K562 (cell line): Measurements from ENCODE around the gene LDLRAD3. TPM values are rescaled to one million over a fixed set of nuclear protein-coding genes. Genes with fewer than 3 reads are reported as not detected.

Experiments
- ARHGAP35 ChIP-seq: fragments of 450-650 bp; IDR thresholded peaks from 2 replicates; pipeline ENCODE4 v1.6.1; 2018; ENCODE audit not compliant: partially characterized antibody
- CXXC5 ChIP-seq: fragments of 250-450 bp; sonication (Bioruptor Pico); IDR thresholded peaks from 2 replicates; pipeline ENCODE4 v1.8.0; 2022; ENCODE audit warnings: inconsistent platforms, mild to moderate bottlenecking, moderate library complexity
- MYBL2 ChIP-seq, 2 experiments: fragments of 450-650 bp in 1 of 2; sonication (generic) in 1 of 2; formaldehyde crosslinking in 1 of 2; IDR thresholded peaks; 2 replicates each; pipeline versions ENCODE4 v1.6.1 to v1.8.1; 2017 to 2022; ENCODE audit warnings: borderline replicate concordance in 1 of 2, inconsistent platforms in 1 of 2, low read depth in 1 of 2, mild to moderate bottlenecking in 1 of 2, missing genetic modification reagents in 1 of 2, moderate library complexity in 1 of 2
- NBN ChIP-seq: fragments of 450-650 bp; IDR thresholded peaks from 2 replicates; pipeline ENCODE4 v1.6.1; 2016; ENCODE audit warnings: low read depth, mild to moderate bottlenecking
- ZNF224 ChIP-seq: sonication (generic); formaldehyde crosslinking; IDR thresholded peaks from 2 replicates; pipeline ENCODE4 v1.8.0; 2022; ENCODE audit warnings: mild to moderate bottlenecking, missing genetic modification reagents
- ZNF384 ChIP-seq: IDR thresholded peaks from 2 replicates; pipeline ENCODE4 v1.6.1; 2012; ENCODE audit warnings: low read depth, low read length, improper control_type of control experiment
- ZNF551 ChIP-seq: fragments of 250-450 bp; sonication (Bioruptor Pico); IDR thresholded peaks from 2 replicates; pipeline ENCODE4 v1.5.0; 2021; ENCODE audit warnings: mild to moderate bottlenecking, moderate library complexity
- ZNF764 ChIP-seq: fragments of 250-450 bp; sonication (Bioruptor Pico); IDR thresholded peaks from 2 replicates; pipeline ENCODE4 v1.4.0; 2020; ENCODE audit warnings: low read depth, mild to moderate bottlenecking, moderate library complexity
- polyA plus RNA-seq, 8 experiments: library from polyadenylated mRNA; depleted of rRNA in 4 of 8; stranded (reverse) in 5 of 8; unstranded in 3 of 8; fragments of >200 nt; fragmentation: Nextera tagmentation in 2 of 8; fragmentation: Illumina TruSeq in 1 of 8; extraction: Ambion mirVana in 2 of 8; extraction: Trizol in 1 of 8; gene quantifications; 2 replicates each; pipeline versions ENCODE4 v1.2.1 to v1.2.3, GENCODE V29; 2011 to 2014; ENCODE audit warnings: inconsistent platforms in 1 of 8, missing spikeins in 1 of 8
- total RNA-seq, 7 experiments: library from RNA; depleted of rRNA in 6 of 7; stranded (reverse); fragments of >200 nt in 6 of 7; fragmentation: Illumina TruSeq in 2 of 7; extraction: Trizol in 2 of 7; gene quantifications; 2 replicates each; pipeline versions ENCODE4 v1.2.1 to v1.2.3, GENCODE V29; 2011 to 2021; ENCODE audit warnings: low replicate concordance in 1 of 7
- TF ChIP-seq, protein P1 (sequence below): sonication (generic); formaldehyde crosslinking; IDR thresholded peaks from 2 replicates; pipeline ENCODE4 v1.8.0; 2022; ENCODE audit warnings: mild to moderate bottlenecking, missing genetic modification reagents
- TF ChIP-seq, protein P2 (sequence below): sonication (generic); formaldehyde crosslinking; IDR thresholded peaks from 2 replicates; pipeline ENCODE4 v1.8.1; 2022; ENCODE audit warnings: missing genetic modification reagents

The LDLRAD3 gene
- total and polyA plus RNA-seq, 9 of the 15 experiments (the other 6 are each of a cell fraction or from before 2014, with no cell fraction given): 0.73 to 7.2 (median 3.5) TPM

DNA sequence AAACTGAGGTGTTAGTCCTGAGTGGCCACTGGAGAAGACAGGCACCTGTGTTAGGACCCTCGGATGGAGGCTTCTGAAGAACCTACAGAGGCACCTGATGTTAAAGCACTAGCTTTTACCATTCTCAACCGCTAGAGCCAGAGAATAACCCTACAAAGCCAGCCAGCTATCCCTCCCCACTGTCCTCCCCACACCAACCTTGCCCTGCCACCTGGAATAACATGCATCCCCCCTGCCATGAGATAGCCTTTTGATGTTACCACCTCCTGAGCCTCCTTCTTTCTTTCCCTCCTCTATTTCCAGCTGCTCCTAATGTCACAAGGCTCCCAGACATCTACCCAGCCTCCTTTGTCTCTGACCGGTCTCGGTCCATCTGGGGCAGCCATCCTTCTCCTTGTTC, 317.2 kb downstream of the LDLRAD3 start (continued):
- no peak for TF ChIP-seq ZNF384
- TF ChIP-seq, protein P1, sequence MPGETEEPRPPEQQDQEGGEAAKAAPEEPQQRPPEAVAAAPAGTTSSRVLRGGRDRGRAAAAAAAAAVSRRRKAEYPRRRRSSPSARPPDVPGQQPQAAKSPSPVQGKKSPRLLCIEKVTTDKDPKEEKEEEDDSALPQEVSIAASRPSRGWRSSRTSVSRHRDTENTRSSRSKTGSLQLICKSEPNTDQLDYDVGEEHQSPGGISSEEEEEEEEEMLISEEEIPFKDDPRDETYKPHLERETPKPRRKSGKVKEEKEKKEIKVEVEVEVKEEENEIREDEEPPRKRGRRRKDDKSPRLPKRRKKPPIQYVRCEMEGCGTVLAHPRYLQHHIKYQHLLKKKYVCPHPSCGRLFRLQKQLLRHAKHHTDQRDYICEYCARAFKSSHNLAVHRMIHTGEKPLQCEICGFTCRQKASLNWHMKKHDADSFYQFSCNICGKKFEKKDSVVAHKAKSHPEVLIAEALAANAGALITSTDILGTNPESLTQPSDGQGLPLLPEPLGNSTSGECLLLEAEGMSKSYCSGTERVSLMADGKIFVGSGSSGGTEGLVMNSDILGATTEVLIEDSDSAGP (CRISPR knock-in tag): no peak
- no peak for TF ChIP-seq ZNF224 (CRISPR knock-in tag)
- TF ChIP-seq ARHGAP35: no peak
- TF ChIP-seq CXXC5 (CRISPR knock-in tag): no peak
- no peak for TF ChIP-seq MYBL2 (IDR thresholded peaks at IDR 0.05; ENCODE audit: low read depth)
- no peak for TF ChIP-seq MYBL2 (CRISPR knock-in tag; IDR thresholded peaks at IDR 0.05; ENCODE audit: borderline replicate concordance)
- no peak for TF ChIP-seq NBN
- TF ChIP-seq, protein P2, sequence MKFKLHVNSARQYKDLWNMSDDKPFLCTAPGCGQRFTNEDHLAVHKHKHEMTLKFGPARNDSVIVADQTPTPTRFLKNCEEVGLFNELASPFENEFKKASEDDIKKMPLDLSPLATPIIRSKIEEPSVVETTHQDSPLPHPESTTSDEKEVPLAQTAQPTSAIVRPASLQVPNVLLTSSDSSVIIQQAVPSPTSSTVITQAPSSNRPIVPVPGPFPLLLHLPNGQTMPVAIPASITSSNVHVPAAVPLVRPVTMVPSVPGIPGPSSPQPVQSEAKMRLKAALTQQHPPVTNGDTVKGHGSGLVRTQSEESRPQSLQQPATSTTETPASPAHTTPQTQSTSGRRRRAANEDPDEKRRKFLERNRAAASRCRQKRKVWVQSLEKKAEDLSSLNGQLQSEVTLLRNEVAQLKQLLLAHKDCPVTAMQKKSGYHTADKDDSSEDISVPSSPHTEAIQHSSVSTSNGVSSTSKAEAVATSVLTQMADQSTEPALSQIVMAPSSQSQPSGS (CRISPR knock-in tag): no peak
- no peak for TF ChIP-seq ZNF764 (CRISPR knock-in tag)
- no peak for TF ChIP-seq ZNF551 (CRISPR knock-in tag)
